Activated T-helper 1 cell treated with anti-CD3 and anti-CD28 coated beads, Interleukin-12 subunit alpha, Interleukin-12 subunit beta, Interleukin-2, Interleukin-4 antibody, amounts not matched to agents 30 ng/mL and 10 ng/mL and 1 ng/mL, durations not matched to agents 14 hours and 24 hours and 36 hours (primary cell): ENCODE results near the gene SIPA1L3. TPM values are rescaled to one million over a fixed set of nuclear protein-coding genes. Genes with fewer than 3 reads are reported as not detected.
"Not testable (repeated sequence)": the region's sequence is repeated elsewhere in the genome, so short reads cannot be mapped to it uniquely, and the experiment has no call there.

Experiments
- DNase-seq: peaks from one replicate; pipeline ENCODE4 v3.0.0; 2021; ENCODE audit warnings: low spot score
- H3K27ac Mint-ChIP-seq: one replicate; pipeline ENCODE4 v1.8.0; 2021; ENCODE audit warnings: mild to moderate bottlenecking, mixed read lengths
- H3K27me3 Mint-ChIP-seq: one replicate; pipeline ENCODE4 v1.8.0; 2022; ENCODE audit warnings: mild to moderate bottlenecking, moderate library complexity, mixed read lengths; ENCODE audit not compliant: insufficient read depth
- H3K36me3 Mint-ChIP-seq: one replicate; pipeline ENCODE4 v1.8.0; 2021; ENCODE audit warnings: low read depth, mixed read lengths
- H3K4me1 Mint-ChIP-seq: one replicate; pipeline ENCODE4 v1.8.0; 2021; ENCODE audit warnings: low read depth, mixed read lengths
- H3K4me3 Mint-ChIP-seq: one replicate; pipeline ENCODE4 v1.8.0; 2021; ENCODE audit warnings: mild to moderate bottlenecking, moderate library complexity, mixed read lengths
- H3K9me3 Mint-ChIP-seq: one replicate; pipeline ENCODE4 v1.8.0; 2021; ENCODE audit warnings: mixed read lengths
- intact Hi-C: fragments of 100-400 bp; cut with micrococcal nuclease; formaldehyde crosslinking; loops from one replicate; pipeline ENCODE4 v1.15.1; 2024
- total RNA-seq: library from RNA; stranded (reverse); gene quantifications from 2 replicates; pipeline ENCODE4 v1.2.3, GENCODE V29; 2022

SIPA1L3 gene
- total RNA-seq, 1 donor from 2014 or later, result 16.7 TPM

DNA sequence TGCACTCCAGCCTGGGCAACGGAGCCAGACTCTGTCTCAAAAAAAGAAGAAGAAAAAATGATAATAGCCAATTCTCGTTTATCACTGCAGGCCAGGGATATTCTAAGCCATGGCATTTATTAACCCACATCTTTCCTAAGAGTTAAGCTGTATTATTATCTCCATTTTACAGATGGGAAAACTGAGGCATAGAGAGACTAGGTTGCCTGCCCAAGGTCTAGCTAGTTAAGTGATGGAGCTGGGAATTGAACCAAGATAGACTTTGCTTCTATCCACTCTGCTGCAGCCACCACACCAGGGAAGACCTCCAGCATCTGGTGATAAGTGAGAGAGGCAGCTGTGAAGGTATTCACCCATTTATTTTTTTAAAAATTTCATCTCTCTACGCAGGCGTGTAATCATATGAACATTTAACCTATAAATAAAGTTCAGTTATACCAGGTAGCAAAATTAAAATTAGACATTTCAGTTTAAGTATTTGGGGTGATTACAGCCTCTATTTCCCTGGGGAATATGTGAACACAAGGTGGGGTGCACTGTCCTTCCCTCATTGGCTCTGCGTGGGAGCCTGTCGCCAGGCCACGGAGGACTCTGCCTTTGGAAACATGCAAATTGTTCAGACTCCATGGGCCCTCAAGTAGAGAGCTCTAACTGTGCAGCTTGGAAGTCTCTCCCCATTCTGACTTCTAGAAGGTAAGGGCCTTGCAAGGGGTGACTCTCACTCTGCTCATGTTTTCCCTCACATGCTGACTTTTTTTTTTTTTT is 157.8 kb downstream of the SIPA1L3 start:
- peaks cover 10% of the 10 kb centered on the region for H3K4me1 Mint-ChIP-seq

DNA sequence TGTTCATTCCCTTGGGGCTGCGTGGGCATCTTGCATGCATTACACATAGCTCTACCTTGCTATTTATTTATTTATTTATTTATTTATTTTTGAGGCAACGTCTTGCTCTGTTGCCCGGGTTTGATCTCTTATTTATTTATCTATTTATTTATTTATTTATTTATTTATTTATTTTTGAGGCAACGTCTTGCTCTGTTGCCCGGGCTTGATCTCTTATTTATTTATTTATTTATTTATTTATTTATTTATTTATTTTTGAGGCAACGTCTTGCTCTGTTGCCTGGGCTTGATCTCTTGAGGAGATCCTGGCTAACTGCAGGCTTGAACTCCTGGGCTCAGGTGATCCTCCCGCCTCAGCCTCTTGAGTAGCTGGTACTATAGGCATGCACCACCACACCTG is 158.8 kb downstream of the SIPA1L3 start:
- H3K9me3 Mint-ChIP-seq, H3K27ac Mint-ChIP-seq, H3K36me3 Mint-ChIP-seq, H3K27me3 Mint-ChIP-seq, H3K4me3 Mint-ChIP-seq, DNase-seq, H3K4me1 Mint-ChIP-seq, intact Hi-C loops: not testable (repeated sequence)

More for the DNA sequence above, 157.8 kb downstream of the SIPA1L3 start:
- Mint-ChIP-seq H3K27ac (no peak overlapping the region), H3K27me3 (no peaks in the 10 kb centered on the region), H3K36me3 (no peaks in the 10 kb centered on the region), H3K9me3 (no peaks in the 10 kb centered on the region), H3K4me3 (no peak overlapping the region)
- no peak for DNase-seq
- intact Hi-C loops, result no loop called here

DNA sequence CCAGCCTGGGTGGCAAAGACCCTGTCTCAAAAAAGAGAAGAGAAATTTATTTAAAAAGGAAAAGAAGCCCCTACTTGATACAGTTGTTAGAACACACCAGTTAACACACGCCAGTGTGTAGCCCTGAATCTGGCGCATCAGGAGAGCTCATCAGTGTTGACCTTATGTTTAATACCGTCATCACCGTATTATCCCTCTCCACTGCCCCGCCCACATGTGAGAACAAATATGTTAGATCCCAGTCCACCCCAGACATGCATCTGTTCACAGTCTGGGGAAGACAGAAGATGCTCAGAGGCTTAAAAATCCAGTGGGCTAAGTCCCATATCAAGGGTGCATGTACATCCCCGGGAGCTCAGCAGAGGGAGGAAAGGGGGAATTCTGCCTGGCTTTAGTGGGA is 161.8 kb downstream of the SIPA1L3 start:
- no peaks in the 10 kb centered on the region for H3K27me3 Mint-ChIP-seq
- no peak overlapping the region for H3K27ac Mint-ChIP-seq
- DNase-seq, result no peak
- no peak overlapping the region for H3K4me3 Mint-ChIP-seq
- H3K4me1 Mint-ChIP-seq, result no peaks in the 10 kb centered on the region
- intact Hi-C loops, result no loop called here
- H3K36me3 Mint-ChIP-seq, result no peaks in the 10 kb centered on the region
- no peaks in the 10 kb centered on the region for H3K9me3 Mint-ChIP-seq

DNA sequence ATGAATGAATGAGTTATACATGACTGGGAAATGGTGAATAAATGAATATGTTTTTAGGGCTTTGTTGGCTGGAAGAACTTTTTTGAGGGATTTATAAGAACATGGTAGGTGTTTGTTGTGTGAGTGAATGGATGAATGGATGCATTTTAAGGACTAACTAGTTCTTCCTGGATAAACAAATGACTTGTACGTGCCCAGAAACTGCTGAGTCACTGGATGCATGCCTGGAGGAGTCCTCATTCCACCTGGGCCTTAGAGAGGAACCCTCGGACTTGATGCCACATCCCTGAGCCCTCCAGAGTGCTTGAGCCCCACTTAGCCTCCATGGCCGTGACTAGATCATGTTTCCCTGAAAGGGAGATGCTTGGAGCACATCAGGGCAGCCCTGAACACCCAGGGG is 163.6 kb downstream of the SIPA1L3 start:
- H3K4me1 Mint-ChIP-seq, result no peaks in the 10 kb centered on the region
- H3K27me3 Mint-ChIP-seq, result no peaks in the 10 kb centered on the region
- intact Hi-C loops, result no loop called here
- H3K27ac Mint-ChIP-seq, result no peak overlapping the region
- H3K9me3 Mint-ChIP-seq, result no peaks in the 10 kb centered on the region
- no peaks in the 10 kb centered on the region for H3K36me3 Mint-ChIP-seq
- H3K4me3 Mint-ChIP-seq, result no peak overlapping the region
- DNase-seq, result no peak

DNA sequence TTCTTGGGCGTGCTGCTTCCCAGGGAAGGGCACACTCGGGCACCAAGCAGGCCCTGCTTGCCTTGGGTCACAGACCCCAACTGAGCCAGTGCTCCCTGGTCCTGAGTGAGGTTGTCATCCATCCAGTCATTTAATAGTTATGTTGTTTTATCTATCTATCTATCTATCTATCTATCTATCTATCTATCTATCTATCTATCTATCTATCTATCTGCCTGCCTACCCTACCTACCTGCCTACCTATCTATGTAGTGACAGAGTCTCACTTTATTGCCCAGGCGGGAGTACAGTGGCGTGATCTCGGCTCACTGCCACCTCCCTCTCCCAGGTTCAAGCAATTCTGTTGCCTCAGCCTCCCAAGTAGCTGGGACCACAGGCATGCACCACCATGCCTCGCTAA is 164.0 kb downstream of the SIPA1L3 start:
- H3K4me3 Mint-ChIP-seq, H3K9me3 Mint-ChIP-seq, H3K27ac Mint-ChIP-seq, H3K27me3 Mint-ChIP-seq, H3K36me3 Mint-ChIP-seq, intact Hi-C loops, DNase-seq, H3K4me1 Mint-ChIP-seq: not testable (repeated sequence)

DNA sequence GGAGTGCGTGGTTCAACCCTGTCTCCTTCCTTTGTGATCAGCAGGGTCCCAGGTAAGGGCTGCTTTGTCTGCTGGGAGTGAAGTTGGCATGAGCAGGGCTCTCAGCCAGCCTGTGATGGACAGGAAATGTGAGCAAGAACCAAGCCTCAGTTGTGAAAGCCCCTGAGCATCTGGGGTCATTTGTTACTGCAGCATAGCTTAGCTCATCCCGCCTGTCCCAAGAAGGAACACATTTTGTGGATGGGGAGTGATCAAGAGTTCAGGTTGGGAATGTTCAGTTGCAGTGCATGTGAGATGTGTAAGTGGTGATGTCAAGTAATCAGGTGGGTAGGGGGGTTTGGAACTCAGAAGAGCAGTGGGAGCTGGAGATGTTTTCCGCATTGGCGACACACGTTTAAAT is 164.6 kb downstream of the SIPA1L3 start:
- no peaks in the 10 kb centered on the region for H3K36me3 Mint-ChIP-seq
- intact Hi-C loops, result no loop called here
- H3K4me3 Mint-ChIP-seq, result no peak overlapping the region
- no peak for DNase-seq
- no peaks in the 10 kb centered on the region for H3K4me1 Mint-ChIP-seq
- peaks cover 4% of the 10 kb centered on the region for H3K9me3 Mint-ChIP-seq
- no peaks in the 10 kb centered on the region for H3K27me3 Mint-ChIP-seq
- no peak overlapping the region for H3K27ac Mint-ChIP-seq

DNA sequence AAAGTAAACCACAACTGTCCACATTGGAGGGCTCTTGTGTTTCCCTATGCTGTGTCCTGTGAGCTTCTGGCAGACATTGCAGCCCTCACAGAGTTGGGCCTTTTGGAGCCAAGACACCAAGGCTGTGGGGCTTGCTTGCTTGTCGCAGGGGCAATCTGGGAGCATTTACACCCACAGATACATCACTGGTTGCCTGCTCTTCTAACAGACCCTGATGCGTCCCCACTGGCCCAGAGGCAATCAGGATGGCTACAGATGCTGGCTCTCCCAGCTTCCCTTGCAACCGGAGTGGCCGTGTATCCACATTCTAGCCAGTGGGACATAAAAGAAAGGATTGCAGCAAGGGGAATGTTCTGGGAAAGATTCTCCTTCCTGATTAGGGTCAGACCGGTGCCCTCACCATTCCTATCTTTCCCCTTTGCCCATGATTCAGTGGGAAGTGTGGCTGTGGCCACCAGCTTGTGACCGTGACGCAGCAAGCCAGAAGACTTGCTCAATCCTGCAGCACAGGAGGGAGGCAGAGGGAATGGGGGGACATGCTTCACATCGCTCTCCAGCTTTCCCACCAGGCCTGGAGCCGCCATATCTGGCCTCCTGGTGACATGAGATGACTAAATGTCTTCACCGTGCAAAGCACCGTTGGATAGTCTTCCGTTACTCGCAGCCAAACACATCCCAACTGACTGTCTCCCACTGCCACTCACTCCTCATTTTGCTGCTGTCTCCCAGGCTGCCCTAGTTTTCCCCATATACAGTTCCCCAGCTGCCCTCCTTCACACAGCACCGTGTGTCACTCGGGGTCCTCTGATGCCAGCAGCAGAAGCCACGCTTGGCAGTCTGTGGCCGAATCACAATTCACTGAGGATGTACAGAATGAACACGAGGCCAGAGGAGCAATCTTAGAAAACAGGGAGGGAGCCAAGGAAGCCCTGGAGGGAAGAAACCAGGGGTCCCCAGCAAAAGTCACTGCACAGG is 166.1 kb downstream of the SIPA1L3 start:
- no peaks in the 10 kb centered on the region for H3K36me3 Mint-ChIP-seq
- no peak for DNase-seq
- no peak overlapping the region for H3K4me3 Mint-ChIP-seq
- H3K27ac Mint-ChIP-seq, result no peak overlapping the region
- peaks cover 8% of the 10 kb centered on the region for H3K9me3 Mint-ChIP-seq
- H3K4me1 Mint-ChIP-seq, result no peaks in the 10 kb centered on the region
- intact Hi-C loops, result no loop called here
- H3K27me3 Mint-ChIP-seq, result no peaks in the 10 kb centered on the region

DNA sequence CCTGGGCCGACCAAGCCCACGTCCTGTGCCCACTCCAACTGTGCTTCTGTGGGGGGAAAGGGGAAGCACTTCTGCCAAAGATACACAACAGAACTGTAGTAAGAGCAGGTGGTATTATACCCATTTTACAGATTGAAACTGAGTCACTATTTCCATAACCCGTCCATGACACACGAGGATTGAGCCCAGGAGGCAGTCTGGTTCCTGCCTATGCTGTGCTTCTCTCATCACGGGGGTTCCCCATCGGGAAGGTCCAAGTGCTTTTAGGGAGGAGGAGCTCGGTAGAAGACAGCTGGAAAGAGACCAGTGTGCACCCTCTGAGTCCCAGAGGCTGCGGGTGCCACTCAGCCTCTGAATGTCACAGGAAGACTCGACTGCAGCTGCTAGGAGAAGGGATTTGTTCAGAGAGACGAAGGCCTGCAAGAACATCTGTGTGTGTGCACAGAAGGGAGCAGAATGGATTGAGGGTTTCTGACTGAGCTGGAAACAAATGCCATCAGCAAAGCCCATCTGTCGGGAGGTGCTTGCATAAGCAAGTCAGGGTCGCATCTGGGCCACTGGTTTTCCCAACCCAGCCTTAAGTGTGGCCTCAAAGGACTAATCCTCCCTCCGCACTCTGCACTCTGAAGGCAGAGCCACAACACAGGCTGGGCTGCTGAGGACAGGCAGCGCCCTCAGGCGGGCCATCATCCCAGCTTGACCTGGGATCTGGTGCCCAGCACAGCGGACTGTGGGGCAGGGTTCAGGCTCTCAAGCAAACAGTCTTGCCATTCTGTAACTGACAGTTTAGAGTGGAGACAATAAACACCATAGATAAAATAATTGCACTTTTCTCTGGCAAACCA is 167.1 kb downstream of the SIPA1L3 start:
- peaks cover under 1% of the 10 kb centered on the region for H3K4me1 Mint-ChIP-seq
- DNase-seq, result no peak
- no peaks in the 10 kb centered on the region for H3K27me3 Mint-ChIP-seq
- no peak overlapping the region for H3K4me3 Mint-ChIP-seq
- no peak overlapping the region for H3K27ac Mint-ChIP-seq
- intact Hi-C loops, result no loop called here
- no peaks in the 10 kb centered on the region for H3K36me3 Mint-ChIP-seq
- peaks cover 8% of the 10 kb centered on the region for H3K9me3 Mint-ChIP-seq

DNA sequence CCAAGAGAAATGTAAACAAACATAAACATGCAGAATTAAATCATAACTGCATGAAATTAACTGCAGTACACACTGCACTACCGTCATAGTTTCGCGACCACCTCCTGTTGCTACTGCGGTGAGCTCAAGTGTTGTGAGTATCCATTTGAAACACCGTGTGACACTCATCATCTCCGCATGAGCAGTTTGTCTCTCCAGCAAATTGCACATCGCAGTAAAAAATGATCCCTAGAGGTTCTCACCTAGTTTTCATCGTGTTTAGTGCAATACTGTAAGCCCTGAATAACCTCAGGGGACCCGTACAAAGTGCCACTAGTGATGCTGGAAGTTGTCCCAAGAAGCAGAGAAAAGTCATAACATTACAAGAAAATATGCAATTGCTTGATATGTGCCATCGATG is 169.3 kb downstream of the SIPA1L3 start:
- no peak overlapping the region for H3K27ac Mint-ChIP-seq
- no peak overlapping the region for H3K4me3 Mint-ChIP-seq
- peaks cover 8% of the 10 kb centered on the region for H3K9me3 Mint-ChIP-seq
- H3K4me1 Mint-ChIP-seq, result peaks cover 23% of the 10 kb centered on the region
- no peak for DNase-seq
- no peaks in the 10 kb centered on the region for H3K27me3 Mint-ChIP-seq
- intact Hi-C loops, result no loop called here
- H3K36me3 Mint-ChIP-seq, result peaks cover 2% of the 10 kb centered on the region

DNA sequence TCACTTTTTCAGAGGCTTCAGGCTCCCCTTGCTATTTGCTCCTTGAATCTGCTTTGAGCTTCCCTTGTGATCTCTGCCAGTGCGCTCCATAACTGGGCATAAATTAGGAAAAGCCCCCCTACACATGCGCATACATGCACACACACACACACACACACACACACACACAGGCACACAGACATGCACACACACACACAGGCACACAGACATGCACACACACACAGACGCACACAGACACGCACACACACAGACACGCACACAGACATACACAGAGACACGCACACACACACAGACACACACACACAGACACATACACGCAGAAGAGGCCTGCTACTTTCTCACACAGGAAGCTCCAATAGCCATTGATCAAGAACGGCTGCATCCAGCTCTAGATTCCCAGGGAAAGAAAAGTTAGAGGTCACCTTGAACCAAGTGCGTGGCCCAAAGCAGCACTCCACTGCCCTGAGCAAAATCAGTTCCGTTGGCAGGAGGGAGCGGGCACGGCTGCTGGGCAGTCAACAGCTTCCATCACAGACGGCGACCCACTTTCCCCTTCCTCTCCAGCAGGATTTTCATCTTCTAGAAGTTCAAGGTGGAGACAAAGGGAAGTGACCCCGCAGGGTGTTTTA is 171.4 kb downstream of the SIPA1L3 start:
- Mint-ChIP-seq H3K9me3 (peaks cover 8% of the 10 kb centered on the region), H3K27ac (no peak overlapping the region), H3K36me3 (peaks cover 2% of the 10 kb centered on the region), H3K4me3 (no peak overlapping the region), H3K4me1 (peaks cover 23% of the 10 kb centered on the region), H3K27me3 (no peaks in the 10 kb centered on the region)
- intact Hi-C loops, result no loop called here
- DNase-seq, result no peak

DNA sequence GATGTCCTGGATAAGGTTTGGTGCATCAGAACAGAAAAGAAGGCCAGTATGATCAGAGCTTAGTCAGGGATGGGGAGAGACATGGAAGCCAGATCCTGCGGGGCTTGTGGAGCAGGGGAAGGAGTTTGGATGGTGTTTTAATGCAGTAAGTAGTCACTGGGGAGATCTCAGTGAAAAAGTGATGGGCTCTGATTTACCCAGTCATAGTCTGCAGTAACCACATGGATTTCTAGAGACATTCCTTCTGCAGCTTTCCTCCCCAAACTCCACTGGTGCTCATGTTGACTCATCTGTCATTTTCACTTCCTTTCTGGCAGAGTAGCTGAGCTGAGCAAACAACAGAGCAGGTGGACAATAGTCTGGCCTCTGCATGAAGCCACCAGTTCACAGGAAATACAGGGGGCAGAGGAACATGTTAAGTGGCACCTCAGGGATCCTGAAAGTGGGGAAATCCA is 172.9 kb downstream of the SIPA1L3 start:
- intact Hi-C loops, result loop anchor here (1.0 kb wide), 1 partner anchor 31 kb away; no protein-coding TSS in a partner anchor
- Mint-ChIP-seq H3K4me1 (peaks cover 23% of the 10 kb centered on the region), H3K27me3 (no peaks in the 10 kb centered on the region), H3K9me3 (peaks cover 8% of the 10 kb centered on the region), H3K27ac (peak overlapping the region; percentile 83), H3K36me3 (peaks cover 2% of the 10 kb centered on the region), H3K4me3 (no peak overlapping the region)
- DNase-seq, result no peak

DNA sequence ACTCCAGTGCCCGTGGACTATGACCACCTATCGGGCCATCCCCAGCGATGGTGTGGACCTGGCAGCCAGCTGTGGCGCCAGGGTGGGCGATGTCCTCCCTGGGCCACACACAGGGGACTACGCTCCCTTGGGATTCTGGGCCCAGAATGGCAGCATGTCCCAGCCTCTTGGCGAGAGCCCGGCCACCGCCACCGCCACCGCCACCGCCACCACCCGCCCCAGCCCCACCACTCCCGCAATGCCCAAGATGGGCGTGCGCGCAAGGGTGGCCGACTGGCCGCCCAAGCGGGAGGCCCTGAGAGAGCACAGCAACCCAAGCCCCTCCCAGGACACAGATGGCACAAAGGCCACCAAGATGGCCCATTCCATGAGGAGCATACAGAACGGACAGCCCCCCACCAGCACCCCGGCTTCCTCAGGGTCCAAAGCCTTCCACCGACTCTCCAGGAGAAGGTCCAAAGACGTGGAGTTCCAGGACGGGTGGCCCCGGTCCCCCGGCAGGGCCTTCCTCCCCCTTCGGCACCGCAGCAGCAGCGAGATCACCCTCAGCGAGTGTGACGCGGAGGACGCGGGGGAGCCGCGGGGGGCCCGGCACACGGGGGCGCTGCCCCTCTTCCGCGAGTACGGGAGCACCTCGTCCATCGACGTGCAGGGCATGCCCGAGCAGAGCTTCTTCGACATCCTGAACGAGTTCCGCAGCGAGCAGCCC is 174.7 kb downstream of the SIPA1L3 start:
- Mint-ChIP-seq H3K4me1 (peaks cover 23% of the 10 kb centered on the region), H3K4me3 (no peak overlapping the region), H3K27me3 (no peaks in the 10 kb centered on the region), H3K27ac (no peak overlapping the region), H3K9me3 (peaks cover 3% of the 10 kb centered on the region), H3K36me3 (peaks cover 2% of the 10 kb centered on the region)
- intact Hi-C loops, result no loop called here
- DNase-seq, result no peak
